ENCODE measurements around the gene SCAPER.

The SCAPER gene

GRCh38 chr15:76338486-76339304 is 566.4 kb downstream of the SCAPER start:
- TF ChIP-seq GLIS2 (tag by site-specific recombination; IDR thresholded peaks at IDR 0.05) = no peak
- no peak for TF ChIP-seq ZNF621 (tag by site-specific recombination; IDR thresholded peaks at IDR 0.05)
- TF ChIP-seq ZNF704 (tag by site-specific recombination; IDR thresholded peaks at IDR 0.05) = no peak
- TF ChIP-seq ZNF433 (tag by site-specific recombination; IDR thresholded peaks at IDR 0.05; ENCODE audit: low read depth) = no peak
- no peak for TF ChIP-seq ZNF610 (tag by site-specific recombination; IDR thresholded peaks at IDR 0.05; ENCODE audit: borderline replicate concordance)
- TF ChIP-seq ZBTB11 (tag by site-specific recombination; conservative IDR thresholded peaks at IDR 0.05; ENCODE audit: low read depth) = peak; percentile 16
- TF ChIP-seq, protein P1, sequence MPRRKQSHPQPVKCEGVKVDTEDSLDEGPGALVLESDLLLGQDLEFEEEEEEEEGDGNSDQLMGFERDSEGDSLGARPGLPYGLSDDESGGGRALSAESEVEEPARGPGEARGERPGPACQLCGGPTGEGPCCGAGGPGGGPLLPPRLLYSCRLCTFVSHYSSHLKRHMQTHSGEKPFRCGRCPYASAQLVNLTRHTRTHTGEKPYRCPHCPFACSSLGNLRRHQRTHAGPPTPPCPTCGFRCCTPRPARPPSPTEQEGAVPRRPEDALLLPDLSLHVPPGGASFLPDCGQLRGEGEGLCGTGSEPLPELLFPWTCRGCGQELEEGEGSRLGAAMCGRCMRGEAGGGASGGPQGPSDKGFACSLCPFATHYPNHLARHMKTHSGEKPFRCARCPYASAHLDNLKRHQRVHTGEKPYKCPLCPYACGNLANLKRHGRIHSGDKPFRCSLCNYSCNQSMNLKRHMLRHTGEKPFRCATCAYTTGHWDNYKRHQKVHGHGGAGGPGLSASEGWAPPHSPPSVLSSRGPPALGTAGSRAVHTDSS (tag by site-specific recombination; IDR thresholded peaks at IDR 0.05) = no peak
- no peak for TF ChIP-seq ZNF146 (tag by site-specific recombination; IDR thresholded peaks at IDR 0.05)
- TF ChIP-seq ZSCAN16 (tag by site-specific recombination; IDR thresholded peaks at IDR 0.05) = no peak
- peak; percentile 88 for TF ChIP-seq ZBTB20 (tag by site-specific recombination; IDR thresholded peaks at IDR 0.05)
- no peak for TF ChIP-seq ZNF660 (tag by site-specific recombination; IDR thresholded peaks at IDR 0.05)
- CTCF ChIA-PET = interaction anchor here (1.2 kb wide), 1 partner anchor 8 kb away, joined by 5 read pairs; no protein-coding TSS in a partner anchor
- POLR2A ChIA-PET = interaction anchor here (0.9 to 4.3 kb wide), 3 partner anchors 9 to 28 kb away, joined by 3 to 134 read pairs (median 83); partner anchors contain the start of gene ETFA
- Histone ChIP-seq H3K27ac (ENCODE audit: extremely low read depth, low read depth, low read length) (peak overlapping the region; percentile 96), H3K9me3 (ENCODE audit: control insufficient read depth, insufficient read depth, low read depth, low read length) (no peaks in the 10 kb centered on the region), H3K4me1 (ENCODE audit: control insufficient read depth, insufficient read depth, low read length) (peaks cover 7% of the 10 kb centered on the region), H3K36me3 (ENCODE audit: control insufficient read depth in 2 of 2, insufficient read depth in 1 of 2, low read length in 2 of 2) (peaks cover 0 to 40% of the 10 kb centered on the region in 2 experiments; a peak in 1 of 3 replicates), H3K4me3 (ENCODE audit: low read depth, low read length) (peak overlapping the region; percentile 78)

GRCh38 chr15:76337696-76338485 is 567.2 kb downstream of the SCAPER start:
- Histone ChIP-seq H3K9me3 (ENCODE audit: control insufficient read depth, insufficient read depth, low read depth, low read length) (no peaks in the 10 kb centered on the region), H3K27ac (ENCODE audit: extremely low read depth, low read depth, low read length) (peak overlapping the region; percentile 96), H3K36me3 (ENCODE audit: control insufficient read depth in 2 of 2, insufficient read depth in 1 of 2, low read length in 2 of 2) (peaks cover 0 to 36% of the 10 kb centered on the region in 2 experiments; a peak in 1 of 3 replicates), H3K4me1 (ENCODE audit: control insufficient read depth, insufficient read depth, low read length) (peaks cover 3% of the 10 kb centered on the region; the same call in 1 of the 2 replicates), H3K4me3 (ENCODE audit: low read depth, low read length) (peak overlapping the region; percentile 78)
- CTCF ChIA-PET = interaction anchor here (0.6 to 1.2 kb wide), 2 partner anchors 8 to 148 kb away, joined by 3 to 5 read pairs; no protein-coding TSS in a partner anchor
- POLR2A ChIA-PET = interaction anchor here (0.9 to 4.3 kb wide), 7 partner anchors 8 to 94 kb away, joined by 3 to 134 read pairs (median 25); partner anchors contain the start of gene ETFA
- TF ChIP-seq, protein P2, sequence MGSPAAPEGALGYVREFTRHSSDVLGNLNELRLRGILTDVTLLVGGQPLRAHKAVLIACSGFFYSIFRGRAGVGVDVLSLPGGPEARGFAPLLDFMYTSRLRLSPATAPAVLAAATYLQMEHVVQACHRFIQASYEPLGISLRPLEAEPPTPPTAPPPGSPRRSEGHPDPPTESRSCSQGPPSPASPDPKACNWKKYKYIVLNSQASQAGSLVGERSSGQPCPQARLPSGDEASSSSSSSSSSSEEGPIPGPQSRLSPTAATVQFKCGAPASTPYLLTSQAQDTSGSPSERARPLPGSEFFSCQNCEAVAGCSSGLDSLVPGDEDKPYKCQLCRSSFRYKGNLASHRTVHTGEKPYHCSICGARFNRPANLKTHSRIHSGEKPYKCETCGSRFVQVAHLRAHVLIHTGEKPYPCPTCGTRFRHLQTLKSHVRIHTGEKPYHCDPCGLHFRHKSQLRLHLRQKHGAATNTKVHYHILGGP (tag by site-specific recombination; IDR thresholded peaks at IDR 0.05) = no peak
- TF ChIP-seq, protein P3, sequence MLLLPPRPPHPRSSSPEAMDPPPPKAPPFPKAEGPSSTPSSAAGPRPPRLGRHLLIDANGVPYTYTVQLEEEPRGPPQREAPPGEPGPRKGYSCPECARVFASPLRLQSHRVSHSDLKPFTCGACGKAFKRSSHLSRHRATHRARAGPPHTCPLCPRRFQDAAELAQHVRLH (tag by site-specific recombination; IDR thresholded peaks at IDR 0.05) = no peak
- no peak for TF ChIP-seq ZNF302 (tag by site-specific recombination; IDR thresholded peaks at IDR 0.05; ENCODE audit: low read depth)
- no peak for TF ChIP-seq ZNF558 (tag by site-specific recombination; IDR thresholded peaks at IDR 0.05)
- TF ChIP-seq ELK4 (IDR thresholded peaks at IDR 0.05; ENCODE audit: borderline replicate concordance, low read depth, low read length) = no peak
- TF ChIP-seq HOXD13 (CRISPR knock-in tag; IDR thresholded peaks at IDR 0.05; ENCODE audit: borderline replicate concordance) = peak; percentile 22; the same call in 1 of the 2 replicates
- TF ChIP-seq, protein P4, sequence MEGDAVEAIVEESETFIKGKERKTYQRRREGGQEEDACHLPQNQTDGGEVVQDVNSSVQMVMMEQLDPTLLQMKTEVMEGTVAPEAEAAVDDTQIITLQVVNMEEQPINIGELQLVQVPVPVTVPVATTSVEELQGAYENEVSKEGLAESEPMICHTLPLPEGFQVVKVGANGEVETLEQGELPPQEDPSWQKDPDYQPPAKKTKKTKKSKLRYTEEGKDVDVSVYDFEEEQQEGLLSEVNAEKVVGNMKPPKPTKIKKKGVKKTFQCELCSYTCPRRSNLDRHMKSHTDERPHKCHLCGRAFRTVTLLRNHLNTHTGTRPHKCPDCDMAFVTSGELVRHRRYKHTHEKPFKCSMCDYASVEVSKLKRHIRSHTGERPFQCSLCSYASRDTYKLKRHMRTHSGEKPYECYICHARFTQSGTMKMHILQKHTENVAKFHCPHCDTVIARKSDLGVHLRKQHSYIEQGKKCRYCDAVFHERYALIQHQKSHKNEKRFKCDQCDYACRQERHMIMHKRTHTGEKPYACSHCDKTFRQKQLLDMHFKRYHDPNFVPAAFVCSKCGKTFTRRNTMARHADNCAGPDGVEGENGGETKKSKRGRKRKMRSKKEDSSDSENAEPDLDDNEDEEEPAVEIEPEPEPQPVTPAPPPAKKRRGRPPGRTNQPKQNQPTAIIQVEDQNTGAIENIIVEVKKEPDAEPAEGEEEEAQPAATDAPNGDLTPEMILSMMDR (tag by site-specific recombination; IDR thresholded peaks at IDR 0.05) = no peak
- no peak for TF ChIP-seq IKZF3 (tag by site-specific recombination; IDR thresholded peaks at IDR 0.05)

Data from HEK293 (cell line).